ENCODE results near the gene SRF. TPM values are rescaled to one million over a fixed set of nuclear protein-coding genes. Genes with fewer than 3 reads are reported as not detected.

SRF gene
- total RNA-seq, 1 experiment from 2014 or later, result 33.2 TPM

DNA sequence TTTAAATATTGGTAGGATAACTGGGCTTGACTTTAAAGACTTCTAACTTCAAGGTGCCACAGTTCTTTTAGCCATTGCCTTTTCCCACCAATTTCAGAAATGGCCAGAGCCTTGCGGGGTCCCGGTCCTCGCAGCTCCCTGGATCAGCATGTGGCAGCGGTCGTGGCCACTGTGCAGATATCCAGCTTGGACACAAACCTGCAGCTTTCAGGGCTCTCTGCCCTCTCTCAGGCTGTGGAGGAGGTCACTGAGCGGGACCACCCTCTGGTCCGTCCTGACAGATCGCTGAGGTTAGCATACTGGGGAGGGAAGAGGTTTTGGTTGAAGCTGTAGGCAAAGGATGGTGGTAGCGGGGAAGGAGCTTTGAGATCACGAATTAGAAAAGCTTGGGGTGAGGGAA lies 17.4 kb downstream of the SRF start:
- TF ChIP-seq, protein P1, sequence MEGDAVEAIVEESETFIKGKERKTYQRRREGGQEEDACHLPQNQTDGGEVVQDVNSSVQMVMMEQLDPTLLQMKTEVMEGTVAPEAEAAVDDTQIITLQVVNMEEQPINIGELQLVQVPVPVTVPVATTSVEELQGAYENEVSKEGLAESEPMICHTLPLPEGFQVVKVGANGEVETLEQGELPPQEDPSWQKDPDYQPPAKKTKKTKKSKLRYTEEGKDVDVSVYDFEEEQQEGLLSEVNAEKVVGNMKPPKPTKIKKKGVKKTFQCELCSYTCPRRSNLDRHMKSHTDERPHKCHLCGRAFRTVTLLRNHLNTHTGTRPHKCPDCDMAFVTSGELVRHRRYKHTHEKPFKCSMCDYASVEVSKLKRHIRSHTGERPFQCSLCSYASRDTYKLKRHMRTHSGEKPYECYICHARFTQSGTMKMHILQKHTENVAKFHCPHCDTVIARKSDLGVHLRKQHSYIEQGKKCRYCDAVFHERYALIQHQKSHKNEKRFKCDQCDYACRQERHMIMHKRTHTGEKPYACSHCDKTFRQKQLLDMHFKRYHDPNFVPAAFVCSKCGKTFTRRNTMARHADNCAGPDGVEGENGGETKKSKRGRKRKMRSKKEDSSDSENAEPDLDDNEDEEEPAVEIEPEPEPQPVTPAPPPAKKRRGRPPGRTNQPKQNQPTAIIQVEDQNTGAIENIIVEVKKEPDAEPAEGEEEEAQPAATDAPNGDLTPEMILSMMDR (conservative IDR thresholded peaks at IDR 0.05; ENCODE audit: low read depth, low read length), result no peak
- no peak for TF ChIP-seq EZH2 (IDR thresholded peaks at IDR 0.05; ENCODE audit: borderline replicate concordance, low read depth, low read length, poor library complexity, severe bottlenecking)
- Histone ChIP-seq H3K4me3 (ENCODE audit: low read depth, low read length, poor library complexity, severe bottlenecking) (no peak overlapping the region), H3K4me1 (ENCODE audit: insufficient read depth, low read length, poor library complexity, severe bottlenecking) (no peaks in the 10 kb centered on the region), H3K27me3 (replicated peaks; ENCODE audit: insufficient read depth, low read depth, low read length, poor library complexity) (no peaks in the 10 kb centered on the region), H3K27ac (ENCODE audit: low read depth, low read length, poor library complexity, severe bottlenecking) (no peak overlapping the region), H3K9me3 (ENCODE audit: low read depth, low read length, poor library complexity, severe bottlenecking) (no peaks in the 10 kb centered on the region), H3K36me3 (ENCODE audit: insufficient read depth, low read length, poor library complexity, severe bottlenecking) (peaks cover 20% of the 10 kb centered on the region)
- ChIA-PET CTCF (interaction anchor here (0.6 kb wide), 1 partner anchor 293 kb away, joined by 4 read pairs; no protein-coding TSS in a partner anchor), POLR2A (ENCODE audit: low non-redundant PET) (no interaction called here)
- intact Hi-C loops (cut with micrococcal nuclease; ENCODE audit: unreplicated experiment), result no loop called here
- no peak for DNase-seq (ENCODE audit: low spot score)
- BruUV-seq (replicated peaks), result no TSS peak

DNA sequence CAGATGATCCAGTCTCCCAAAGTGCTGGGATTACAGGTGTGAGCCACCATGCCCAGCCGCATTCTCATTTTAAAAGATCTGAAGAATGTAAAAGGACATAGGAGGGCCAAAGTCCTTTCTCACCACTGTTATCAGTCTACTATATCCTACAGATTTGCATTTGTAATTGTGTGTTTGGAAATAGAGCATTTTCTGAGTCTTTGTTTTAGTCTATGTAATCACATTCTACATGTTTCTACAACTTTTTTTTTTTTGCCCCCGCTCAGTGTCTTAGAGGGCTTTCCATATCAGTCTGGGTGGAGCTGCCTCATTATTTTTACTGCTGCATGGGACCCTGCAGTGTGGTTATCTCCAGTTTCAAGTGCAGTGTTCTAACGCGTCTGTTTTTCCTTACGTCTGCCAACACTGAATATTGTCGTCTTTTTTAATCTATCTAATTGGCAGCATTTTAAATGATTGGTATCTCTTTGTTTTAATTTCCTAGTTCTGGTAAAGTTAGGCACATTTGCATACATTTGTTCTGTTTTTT lies 18.8 kb downstream of the SRF start:
- BruUV-seq (replicated peaks), result no TSS peak
- CTCF ChIA-PET, result no interaction called here
- TF ChIP-seq, protein P1 (conservative IDR thresholded peaks at IDR 0.05; ENCODE audit: low read depth, low read length), result no peak
- no peak for TF ChIP-seq EZH2 (IDR thresholded peaks at IDR 0.05; ENCODE audit: borderline replicate concordance, low read depth, low read length, poor library complexity, severe bottlenecking)
- POLR2A ChIA-PET (ENCODE audit: low non-redundant PET), result no interaction called here
- Histone ChIP-seq H3K27ac (ENCODE audit: low read depth, low read length, poor library complexity, severe bottlenecking) (no peak overlapping the region), H3K36me3 (ENCODE audit: insufficient read depth, low read length, poor library complexity, severe bottlenecking) (peaks cover 20% of the 10 kb centered on the region), H3K4me3 (ENCODE audit: low read depth, low read length, poor library complexity, severe bottlenecking) (no peak overlapping the region), H3K27me3 (replicated peaks; ENCODE audit: insufficient read depth, low read depth, low read length, poor library complexity) (no peaks in the 10 kb centered on the region), H3K4me1 (ENCODE audit: insufficient read depth, low read length, poor library complexity, severe bottlenecking) (no peaks in the 10 kb centered on the region), H3K9me3 (ENCODE audit: low read depth, low read length, poor library complexity, severe bottlenecking) (no peaks in the 10 kb centered on the region)
- intact Hi-C loops (cut with micrococcal nuclease; ENCODE audit: unreplicated experiment), result no loop called here
- DNase-seq (ENCODE audit: low spot score), result no peak

DNA sequence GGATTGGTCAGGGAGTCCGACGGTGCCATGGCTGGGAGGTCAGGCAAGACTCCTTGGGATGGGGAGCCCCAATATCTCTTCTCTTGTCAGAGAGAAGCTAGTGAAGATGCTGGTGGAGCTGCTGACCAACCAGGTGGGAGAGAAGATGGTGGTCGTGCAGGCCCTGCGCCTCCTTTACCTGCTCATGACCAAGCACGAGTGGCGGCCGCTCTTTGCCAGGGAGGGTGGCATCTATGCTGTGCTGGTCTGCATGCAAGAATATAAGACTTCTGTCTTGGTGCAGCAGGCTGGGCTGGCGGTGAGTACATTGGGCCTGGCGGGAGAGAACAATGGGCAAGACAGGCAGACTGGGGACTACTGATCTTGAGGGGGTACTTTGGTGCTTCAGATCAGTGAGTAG lies 21.8 kb downstream of the SRF start:
- Histone ChIP-seq H3K27me3 (replicated peaks; ENCODE audit: insufficient read depth, low read depth, low read length, poor library complexity) (no peaks in the 10 kb centered on the region), H3K36me3 (ENCODE audit: insufficient read depth, low read length, poor library complexity, severe bottlenecking) (peaks cover 6% of the 10 kb centered on the region), H3K4me1 (ENCODE audit: insufficient read depth, low read length, poor library complexity, severe bottlenecking) (no peaks in the 10 kb centered on the region), H3K9me3 (ENCODE audit: low read depth, low read length, poor library complexity, severe bottlenecking) (no peaks in the 10 kb centered on the region), H3K4me3 (ENCODE audit: low read depth, low read length, poor library complexity, severe bottlenecking) (no peak overlapping the region), H3K27ac (ENCODE audit: low read depth, low read length, poor library complexity, severe bottlenecking) (no peak overlapping the region)
- DNase-seq (ENCODE audit: low spot score), result no peak
- TF ChIP-seq, protein P1 (conservative IDR thresholded peaks at IDR 0.05; ENCODE audit: low read depth, low read length), result no peak
- TF ChIP-seq EZH2 (IDR thresholded peaks at IDR 0.05; ENCODE audit: borderline replicate concordance, low read depth, low read length, poor library complexity, severe bottlenecking), result no peak
- POLR2A ChIA-PET (ENCODE audit: low non-redundant PET), result no interaction called here
- intact Hi-C loops (cut with micrococcal nuclease; ENCODE audit: unreplicated experiment), result no loop called here
- CTCF ChIA-PET, result no interaction called here
- BruUV-seq (replicated peaks), result no TSS peak

All from A673 (cell line).